Measurements from ENCODE around the gene APEH. TPM values are rescaled to one million over a fixed set of nuclear protein-coding genes. Genes with fewer than 3 reads are reported as not detected.

Gene APEH
- total and polyA plus RNA-seq, 9 of the 15 experiments (the other 6 are each of a cell fraction or from before 2014, with no cell fraction given) = 70.9 to 177 (median 117) TPM

DNA sequence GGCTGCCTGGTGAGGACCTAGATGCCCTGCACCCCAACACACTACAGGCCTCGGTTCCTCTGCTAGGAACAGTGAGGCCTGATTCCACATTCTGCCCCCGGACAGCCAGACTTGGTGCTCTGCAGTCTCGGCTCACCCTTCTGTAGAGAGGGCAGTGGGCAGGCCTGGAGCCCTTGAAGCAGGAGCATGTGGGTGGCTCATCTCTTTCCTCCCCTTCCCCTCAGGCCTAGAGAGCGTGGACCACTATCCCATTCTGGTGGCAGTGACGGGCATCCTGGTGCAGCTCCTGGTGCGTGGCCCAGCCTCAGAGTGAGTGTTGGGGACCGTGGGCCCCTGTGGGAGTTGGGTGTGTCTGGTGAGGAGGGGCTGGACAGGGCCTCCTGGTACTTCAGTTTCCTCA, 42.0 kb downstream of the APEH start (continued):
- TF ChIP-seq, protein P1, sequence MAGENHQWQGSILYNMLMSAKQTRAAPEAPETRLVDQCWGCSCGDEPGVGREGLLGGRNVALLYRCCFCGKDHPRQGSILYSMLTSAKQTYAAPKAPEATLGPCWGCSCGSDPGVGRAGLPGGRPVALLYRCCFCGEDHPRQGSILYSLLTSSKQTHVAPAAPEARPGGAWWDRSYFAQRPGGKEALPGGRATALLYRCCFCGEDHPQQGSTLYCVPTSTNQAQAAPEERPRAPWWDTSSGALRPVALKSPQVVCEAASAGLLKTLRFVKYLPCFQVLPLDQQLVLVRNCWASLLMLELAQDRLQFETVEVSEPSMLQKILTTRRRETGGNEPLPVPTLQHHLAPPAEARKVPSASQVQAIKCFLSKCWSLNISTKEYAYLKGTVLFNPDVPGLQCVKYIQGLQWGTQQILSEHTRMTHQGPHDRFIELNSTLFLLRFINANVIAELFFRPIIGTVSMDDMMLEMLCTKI (IDR thresholded peaks at IDR 0.05; ENCODE audit: partially characterized antibody) = no peak
- TF ChIP-seq DIDO1 (tag; IDR thresholded peaks at IDR 0.05; ENCODE audit: low read depth) = no peak
- TF ChIP-seq ZNF431 (CRISPR knock-in tag; IDR thresholded peaks at IDR 0.05) = no peak

DNA sequence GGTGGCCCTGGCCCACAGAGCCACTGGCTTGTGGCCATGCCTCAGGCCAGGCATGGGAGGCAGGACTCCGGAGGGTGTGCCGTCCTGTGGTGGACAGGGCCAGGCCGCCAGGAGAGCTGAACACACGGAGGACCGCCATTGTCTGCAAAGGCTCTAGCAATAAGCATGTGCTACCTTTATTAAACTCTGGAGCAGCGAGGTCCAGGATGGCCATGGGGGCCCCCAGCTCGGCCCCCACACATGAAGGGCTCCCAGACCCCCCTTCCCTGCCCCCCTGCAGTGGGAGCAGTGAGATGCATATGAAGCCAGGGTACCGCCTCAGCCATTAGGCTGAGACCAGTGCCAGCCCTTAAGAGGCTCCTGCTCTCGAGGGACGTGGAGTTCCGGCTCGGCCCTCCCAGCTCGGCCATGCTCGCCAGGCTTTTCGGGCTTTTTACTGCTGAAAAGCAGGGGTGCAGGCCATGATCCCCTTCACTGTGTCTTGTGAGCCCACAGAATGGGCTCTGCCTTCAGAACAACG, 42.6 kb downstream of the APEH start:
- ChIA-PET POLR2A (interaction anchor here (0.5 to 0.7 kb wide), 2 partner anchors 9 to 59 kb away, joined by 3 to 4 read pairs; no protein-coding TSS in a partner anchor), CTCF (ENCODE audit: low intra/inter-chr PET ratio) (no interaction called here)
- H3K27ac ChIP-seq (ENCODE audit: extremely low read depth, low read depth, low read length) = no peak overlapping the region
- in situ Hi-C loops (cut with MboI) (no loop called here), intact Hi-C loops (cut with micrococcal nuclease) (no loop called here)
- no TSS peak for BruUV-seq (replicated peaks)
- no peaks in the 10 kb centered on the region for H3K9me3 ChIP-seq (replicated peaks; ENCODE audit: control insufficient read depth, insufficient read depth, low read depth, low read length)
- ATAC-seq = no peak
- no peak for FAIRE-seq
- peaks cover 0 to 10% of the 10 kb centered on the region in 2 experiments; a peak in 1 of 5 replicates for H3K4me1 ChIP-seq (replicated peaks in 1 of 2; ENCODE audit: control insufficient read depth in 2 of 2, insufficient read depth in 2 of 2, low read length in 2 of 2)
- 97% methylated on average over 6 of the region's 16 CpGs for WGBS (ENCODE audit: insufficient coverage, low coverage, missing lambda C conversion rate)
- H3K9ac ChIP-seq (ENCODE audit: insufficient read depth in 1 of 2, low read depth in 2 of 2, low read length in 2 of 2) = no peak overlapping the region
- peaks cover 53% of the 10 kb centered on the region; the same call in 2 of the 3 replicates for H3K36me3 ChIP-seq (ENCODE audit: control insufficient read depth, insufficient read depth, low read length)
- no peak for DNase-seq (ENCODE audit: extremely low read depth in 1 of 4, low spot score in 3 of 4)
- no peaks in the 10 kb centered on the region for H3K27me3 ChIP-seq (ENCODE audit: control insufficient read depth in 2 of 2, insufficient read depth in 2 of 2, low read length in 2 of 2)
- H3K79me2 ChIP-seq (ENCODE audit: control insufficient read depth, insufficient read depth, low read length) = no peaks in the 10 kb centered on the region
- peak; percentile 41; the same call in 1 of the 2 replicates for TF ChIP-seq POLR2G (IDR thresholded peaks at IDR 0.05; ENCODE audit: low read depth, low read length)
- no peak for TF ChIP-seq KAT2B (IDR thresholded peaks at IDR 0.05; ENCODE audit: low read depth, low read length)
- no peak overlapping the region for H2AFZ ChIP-seq (ENCODE audit: low read depth, low read length)
- H3K9me1 ChIP-seq (ENCODE audit: control insufficient read depth, insufficient read depth, low read length) = no peaks in the 10 kb centered on the region
- no peak overlapping the region for H3K4me3 ChIP-seq
- H4K20me1 ChIP-seq (replicated peaks; ENCODE audit: control insufficient read depth, insufficient read depth, low read length) = no peaks in the 10 kb centered on the region
- no peak overlapping the region for H3K4me2 ChIP-seq (ENCODE audit: insufficient read depth, low read length)
